Upper lobe of left lung (tissue), 4 donors: ENCODE results near the gene OR1F1.

Source experiments
- EP300 ChIP-seq, 4 donors: sonication (generic); formaldehyde crosslinking; IDR thresholded peaks; one replicate each; pipeline ENCODE4 v1.5.1; 2017; ENCODE audit warnings: antibody characterized with exemption in 4 of 4, control low read depth in 2 of 4
- POLR2A ChIP-seq, 4 donors: fragments of 450-650 bp; IDR thresholded peaks; one replicate each; pipeline ENCODE4 v1.5.1; 2016 to 2017; ENCODE audit warnings: antibody characterized with exemption in 4 of 4, mild to moderate bottlenecking in 2 of 4
- POLR2AphosphoS5 ChIP-seq, 2 donors: sonication (generic); formaldehyde crosslinking; IDR thresholded peaks; one replicate each; pipeline ENCODE4 v1.5.1; 2017; ENCODE audit warnings: antibody characterized with exemption in 2 of 2
- TF ChIP-seq, protein P1 (sequence below), 6 experiments: fragments of 450-650 bp in 4 of 6; fragments of 200-600 bp in 2 of 6; sonication (generic) in 2 of 6; IDR thresholded peaks; one replicate each; pipeline ENCODE4 v1.5.1; 2016 to 2019; ENCODE audit warnings: antibody characterized with exemption in 6 of 6

DNA sequence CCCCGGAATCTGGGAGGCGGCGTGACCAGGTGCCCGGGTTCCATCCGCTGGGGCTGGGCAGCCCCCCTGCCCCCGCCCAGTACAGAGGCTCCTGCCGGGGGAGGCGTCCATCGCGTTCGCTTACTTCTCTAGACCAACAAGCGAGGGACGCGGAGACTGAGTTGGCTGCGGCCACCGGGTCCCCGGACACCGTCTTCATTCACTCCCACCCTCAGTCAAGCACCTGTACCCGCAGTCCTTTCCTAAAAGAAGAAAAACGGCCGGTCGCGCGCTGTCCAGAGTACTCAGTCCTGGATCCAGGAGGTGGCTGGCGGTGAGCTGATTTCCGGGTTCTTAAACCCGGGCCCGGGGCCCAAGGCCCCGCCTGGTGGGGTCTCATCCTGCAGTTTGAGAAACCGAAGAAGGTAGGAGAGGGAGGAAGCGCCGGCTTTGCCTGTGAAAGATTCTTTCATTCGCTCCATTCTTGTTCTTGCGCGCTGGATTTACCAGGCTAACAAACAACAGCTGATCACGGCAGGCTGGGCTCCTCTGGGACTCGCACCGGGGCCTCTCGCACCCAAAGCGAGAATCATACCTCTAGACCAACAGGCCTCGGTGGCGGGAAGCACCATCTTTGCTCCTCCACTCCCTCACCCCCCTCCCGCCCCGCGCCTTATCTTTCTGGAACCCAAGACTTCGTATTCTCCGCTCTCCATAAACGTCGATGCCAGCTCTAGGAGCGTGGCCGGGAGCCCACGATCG, 17.4 kb upstream of the OR1F1 start:
- TF ChIP-seq, protein P1, sequence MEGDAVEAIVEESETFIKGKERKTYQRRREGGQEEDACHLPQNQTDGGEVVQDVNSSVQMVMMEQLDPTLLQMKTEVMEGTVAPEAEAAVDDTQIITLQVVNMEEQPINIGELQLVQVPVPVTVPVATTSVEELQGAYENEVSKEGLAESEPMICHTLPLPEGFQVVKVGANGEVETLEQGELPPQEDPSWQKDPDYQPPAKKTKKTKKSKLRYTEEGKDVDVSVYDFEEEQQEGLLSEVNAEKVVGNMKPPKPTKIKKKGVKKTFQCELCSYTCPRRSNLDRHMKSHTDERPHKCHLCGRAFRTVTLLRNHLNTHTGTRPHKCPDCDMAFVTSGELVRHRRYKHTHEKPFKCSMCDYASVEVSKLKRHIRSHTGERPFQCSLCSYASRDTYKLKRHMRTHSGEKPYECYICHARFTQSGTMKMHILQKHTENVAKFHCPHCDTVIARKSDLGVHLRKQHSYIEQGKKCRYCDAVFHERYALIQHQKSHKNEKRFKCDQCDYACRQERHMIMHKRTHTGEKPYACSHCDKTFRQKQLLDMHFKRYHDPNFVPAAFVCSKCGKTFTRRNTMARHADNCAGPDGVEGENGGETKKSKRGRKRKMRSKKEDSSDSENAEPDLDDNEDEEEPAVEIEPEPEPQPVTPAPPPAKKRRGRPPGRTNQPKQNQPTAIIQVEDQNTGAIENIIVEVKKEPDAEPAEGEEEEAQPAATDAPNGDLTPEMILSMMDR (IDR thresholded peaks at IDR 0.05): no peak
- no peak for TF ChIP-seq POLR2AphosphoS5 (IDR thresholded peaks at IDR 0.05)
- no peak for TF ChIP-seq POLR2A (IDR thresholded peaks at IDR 0.05)
- no peak for TF ChIP-seq EP300 (IDR thresholded peaks at IDR 0.05)
